Nephron (organoid): ENCODE measurements around the gene KCND3.

ENCODE experiments used
- H3K27ac Mint-ChIP-seq, 3 experiments: 2 replicates each; pipeline ENCODE4 v1.8.0; 2020; ENCODE audit warnings: mixed read lengths in 3 of 3, mild to moderate bottlenecking in 2 of 3, moderate library complexity in 1 of 3
- H3K27me3 Mint-ChIP-seq: 2 replicates; pipeline ENCODE4 v1.8.0; 2021; ENCODE audit warnings: low read depth, mild to moderate bottlenecking, moderate library complexity, mixed read lengths
- H3K36me3 Mint-ChIP-seq: 2 replicates; pipeline ENCODE4 v1.8.0; 2020; ENCODE audit warnings: low read depth, mixed read lengths
- H3K4me1 Mint-ChIP-seq: 2 replicates; pipeline ENCODE4 v1.8.0; 2020; ENCODE audit warnings: mixed read lengths
- H3K4me3 Mint-ChIP-seq, 3 experiments: 2 replicates each; pipeline ENCODE4 v1.8.0; 2020; ENCODE audit warnings: mild to moderate bottlenecking in 3 of 3, mixed read lengths in 3 of 3, moderate library complexity in 2 of 3
- H3K9me3 Mint-ChIP-seq: 2 replicates; pipeline ENCODE4 v1.8.0; 2020; ENCODE audit warnings: mixed read lengths
- CTCF ChIP-seq, 3 experiments: fragments of 200-600 bp; sonication (generic); IDR thresholded peaks; one replicate each; pipeline ENCODE4 v1.5.0; 2021; ENCODE audit warnings: antibody characterized with exemption in 3 of 3; ENCODE audit not compliant: unreplicated experiment in 3 of 3

Gene KCND3

DNA sequence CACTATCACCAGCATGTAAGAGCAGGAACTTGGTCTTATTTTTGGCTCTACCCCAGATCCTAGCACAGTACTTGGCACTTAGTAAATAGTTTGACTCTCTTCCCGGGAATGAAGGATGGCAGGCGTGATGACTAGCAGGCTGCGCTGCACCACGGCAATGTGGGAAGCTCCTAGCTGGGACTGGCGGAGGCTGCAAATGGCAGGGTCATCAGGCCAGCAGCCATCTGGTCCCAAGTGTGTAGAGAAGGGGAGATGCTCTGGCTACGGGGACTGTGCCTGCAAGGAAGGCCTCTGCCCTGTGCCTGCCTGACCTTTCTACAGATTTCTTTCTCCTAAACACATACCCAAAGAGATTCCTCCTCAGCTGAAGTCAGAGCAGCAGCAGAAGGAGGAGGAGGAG is 95.0 kb downstream of the KCND3 start:
- Mint-ChIP-seq H3K9me3 (no peaks in the 10 kb centered on the region), H3K4me3 (no peak overlapping the region), H3K4me1 (no peaks in the 10 kb centered on the region), H3K27ac (no peak overlapping the region), H3K36me3 (no peaks in the 10 kb centered on the region), H3K27me3 (peaks cover 13% of the 10 kb centered on the region)
- no peak for TF ChIP-seq CTCF (IDR thresholded peaks at IDR 0.05; ENCODE audit: unreplicated experiment in 3 of 3)

DNA sequence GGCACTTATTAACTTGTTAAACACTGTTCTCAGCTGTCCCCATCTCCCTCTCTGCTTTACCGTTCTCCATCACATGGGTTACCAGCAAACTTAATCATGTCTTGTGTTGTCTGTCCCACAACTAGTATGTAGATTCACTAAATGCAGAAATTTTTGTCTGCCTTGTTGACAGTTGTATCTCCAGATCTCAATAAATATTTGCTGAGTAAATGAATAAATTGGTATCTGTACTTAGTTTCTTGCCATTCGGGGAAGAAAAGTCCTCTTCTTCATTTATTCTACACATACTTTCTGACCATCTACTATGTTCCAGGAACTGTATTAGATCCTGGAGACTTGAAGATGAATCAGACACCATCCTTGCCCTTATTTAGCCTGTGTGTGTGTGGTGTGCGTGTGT is 97.9 kb downstream of the KCND3 start:
- TF ChIP-seq CTCF (IDR thresholded peaks at IDR 0.05; ENCODE audit: unreplicated experiment in 3 of 3) = no peak

GRCh38 chr1:111888740-111889376 is 100.6 kb downstream of the KCND3 start:
- Mint-ChIP-seq H3K4me3 (no peak overlapping the region), H3K36me3 (no peaks in the 10 kb centered on the region), H3K9me3 (no peaks in the 10 kb centered on the region), H3K4me1 (peaks cover 28% of the 10 kb centered on the region), H3K27me3 (no peaks in the 10 kb centered on the region), H3K27ac (no peak overlapping the region)
- TF ChIP-seq CTCF (IDR thresholded peaks at IDR 0.05; ENCODE audit: unreplicated experiment in 3 of 3) = no peak

More for the DNA sequence above, 97.9 kb downstream of the KCND3 start:
- no peaks in the 10 kb centered on the region for H3K9me3 Mint-ChIP-seq
- no peaks in the 10 kb centered on the region for H3K27me3 Mint-ChIP-seq
- no peak overlapping the region for H3K4me3 Mint-ChIP-seq
- peaks cover 16% of the 10 kb centered on the region for H3K4me1 Mint-ChIP-seq
- H3K27ac Mint-ChIP-seq = no peak overlapping the region
- H3K36me3 Mint-ChIP-seq = no peaks in the 10 kb centered on the region

GRCh38 chr1:111887875-111888274 is 101.6 kb downstream of the KCND3 start:
- H3K4me3 Mint-ChIP-seq = no peak overlapping the region
- TF ChIP-seq CTCF (IDR thresholded peaks at IDR 0.05; ENCODE audit: unreplicated experiment in 3 of 3) = no peak
- H3K27me3 Mint-ChIP-seq = peaks cover 1% of the 10 kb centered on the region
- H3K27ac Mint-ChIP-seq = peak overlapping the region in 1 of 3 experiments; percentile 65
- no peaks in the 10 kb centered on the region for H3K9me3 Mint-ChIP-seq
- peaks cover 38% of the 10 kb centered on the region for H3K4me1 Mint-ChIP-seq
- H3K36me3 Mint-ChIP-seq = no peaks in the 10 kb centered on the region

GRCh38 chr1:111887385-111887784 is 102.1 kb downstream of the KCND3 start:
- no peak overlapping the region for H3K4me3 Mint-ChIP-seq
- H3K9me3 Mint-ChIP-seq = no peaks in the 10 kb centered on the region
- H3K36me3 Mint-ChIP-seq = no peaks in the 10 kb centered on the region
- no peak for TF ChIP-seq CTCF (IDR thresholded peaks at IDR 0.05; ENCODE audit: unreplicated experiment in 3 of 3)
- peak overlapping the region in 1 of 3 experiments; percentile 65 for H3K27ac Mint-ChIP-seq
- peaks cover 43% of the 10 kb centered on the region for H3K4me1 Mint-ChIP-seq
- H3K27me3 Mint-ChIP-seq = peaks cover 6% of the 10 kb centered on the region

DNA sequence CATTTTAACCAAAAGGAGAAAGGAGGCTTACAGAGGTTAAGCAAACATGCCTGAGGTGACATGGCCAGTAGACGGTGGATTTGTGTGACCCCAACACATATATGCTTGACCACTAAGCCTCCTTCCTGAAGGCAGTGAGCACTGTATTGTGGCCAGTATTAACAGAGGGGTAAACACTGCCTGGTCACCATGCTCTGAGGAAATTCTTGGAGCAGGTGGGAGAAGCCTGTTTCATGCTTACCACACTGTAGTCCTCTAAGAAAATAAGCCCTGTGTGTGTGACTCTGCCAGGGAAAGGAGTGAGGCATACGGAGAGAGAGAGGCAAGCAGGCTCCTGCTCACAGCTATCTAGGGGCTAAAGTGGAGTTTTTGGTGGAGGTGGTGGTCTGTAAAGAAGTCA is 102.7 kb downstream of the KCND3 start:
- no peaks in the 10 kb centered on the region for H3K9me3 Mint-ChIP-seq
- H3K27ac Mint-ChIP-seq = peak overlapping the region; percentile 4 to 65 (median 62)
- peaks cover 49% of the 10 kb centered on the region for H3K4me1 Mint-ChIP-seq
- peak overlapping the region in 1 of 3 experiments; percentile 45 for H3K4me3 Mint-ChIP-seq
- no peaks in the 10 kb centered on the region for H3K36me3 Mint-ChIP-seq
- TF ChIP-seq CTCF (IDR thresholded peaks at IDR 0.05; ENCODE audit: unreplicated experiment in 3 of 3) = no peak
- peaks cover 7% of the 10 kb centered on the region for H3K27me3 Mint-ChIP-seq
